ENCODE data around the gene SFN. TPM values are rescaled to one million over a fixed set of nuclear protein-coding genes. Genes with fewer than 3 reads are reported as not detected.
A peak's percentile ranks its signal among the peaks of the same experiment; 100 is the strongest.
"Not testable (repeated sequence)": the region's sequence is repeated elsewhere in the genome, so short reads cannot be mapped to it uniquely, and the experiment has no call there.

Gene SFN
- polyA plus RNA-seq, 1 donor from 2014 or later, result not detected

GRCh38 chr1:26873097-26873496 is 10.1 kb downstream of the SFN start:
- not testable (repeated sequence) for H3K27ac Mint-ChIP-seq, H3K9me3 Mint-ChIP-seq, H3K36me3 Mint-ChIP-seq, H3K27me3 Mint-ChIP-seq, H3K4me3 Mint-ChIP-seq, H3K4me1 Mint-ChIP-seq

- H3K9me3 Mint-ChIP-seq, result no peaks in the 10 kb centered on the region
- peaks cover 5% of the 10 kb centered on the region for H3K36me3 Mint-ChIP-seq
- H3K4me1 Mint-ChIP-seq, result peaks cover 2 to 5% (median 4%) of the 10 kb centered on the region in 3 donors
- H3K4me3 Mint-ChIP-seq, result no peak overlapping the region
- H3K27ac Mint-ChIP-seq, result peak overlapping the region in 1 of 3 donors; percentile 48
- H3K27me3 Mint-ChIP-seq, result no peaks in the 10 kb centered on the region
These were observed 11.9 kb downstream of the SFN start for GRCh38 chr1:26874896-26875295.

- H3K27ac Mint-ChIP-seq, result no peak overlapping the region
- peaks cover 5% of the 10 kb centered on the region for H3K36me3 Mint-ChIP-seq
- H3K4me1 Mint-ChIP-seq, result peaks cover 2 to 5% (median 4%) of the 10 kb centered on the region in 3 donors
- no peaks in the 10 kb centered on the region for H3K9me3 Mint-ChIP-seq
- no peak overlapping the region for H3K4me3 Mint-ChIP-seq
- H3K27me3 Mint-ChIP-seq, result no peaks in the 10 kb centered on the region
These were observed 14.4 kb downstream of the SFN start for GRCh38 chr1:26877326-26877725.

GRCh38 chr1:26879793-26880192 is 16.8 kb downstream of the SFN start:
- Mint-ChIP-seq H3K36me3 (peaks cover 7% of the 10 kb centered on the region), H3K27ac (no peak overlapping the region), H3K27me3 (no peaks in the 10 kb centered on the region), H3K9me3 (no peaks in the 10 kb centered on the region), H3K4me3 (peak overlapping the region in 1 of 4 donors; percentile 47), H3K4me1 (peaks cover 4 to 5% (median 5%) of the 10 kb centered on the region in 3 donors)

GRCh38 chr1:26881611-26882010 is 18.7 kb downstream of the SFN start:
- H3K36me3 Mint-ChIP-seq, H3K9me3 Mint-ChIP-seq, H3K4me1 Mint-ChIP-seq, H3K27me3 Mint-ChIP-seq, H3K27ac Mint-ChIP-seq, H3K4me3 Mint-ChIP-seq: not testable (repeated sequence)

GRCh38 chr1:26882696-26883463 is 19.9 kb downstream of the SFN start:
- Mint-ChIP-seq H3K27me3 (no peaks in the 10 kb centered on the region), H3K36me3 (peaks cover 4% of the 10 kb centered on the region), H3K27ac (peak overlapping the region in 1 of 3 donors; percentile 97), H3K9me3 (no peaks in the 10 kb centered on the region), H3K4me1 (peaks cover 3 to 8% (median 8%) of the 10 kb centered on the region in 3 donors), H3K4me3 (no peak overlapping the region)

- H3K27ac Mint-ChIP-seq, result peak overlapping the region in 1 of 3 donors; percentile 91
- no peaks in the 10 kb centered on the region for H3K9me3 Mint-ChIP-seq
- peaks cover 3% of the 10 kb centered on the region for H3K36me3 Mint-ChIP-seq
- peaks cover 12 to 26% (median 22%) of the 10 kb centered on the region in 3 donors for H3K4me1 Mint-ChIP-seq
- peak overlapping the region in 2 of 4 donors; percentile 60 to 96 for H3K4me3 Mint-ChIP-seq
- H3K27me3 Mint-ChIP-seq, result no peaks in the 10 kb centered on the region
These were observed 24.2 kb downstream of the SFN start for GRCh38 chr1:26887125-26887524.

GRCh38 chr1:26888231-26888630 is 25.3 kb downstream of the SFN start:
- Mint-ChIP-seq H3K36me3 (peaks cover 3% of the 10 kb centered on the region), H3K27ac (peak overlapping the region in 2 of 3 donors; percentile 10 to 84), H3K4me3 (peak overlapping the region; percentile 47 to 100 (median 94)), H3K4me1 (peaks cover 12 to 26% (median 22%) of the 10 kb centered on the region in 3 donors), H3K9me3 (no peaks in the 10 kb centered on the region), H3K27me3 (no peaks in the 10 kb centered on the region)

- H3K4me1 Mint-ChIP-seq, result peaks cover 12 to 24% (median 23%) of the 10 kb centered on the region in 3 donors
- H3K9me3 Mint-ChIP-seq, result no peaks in the 10 kb centered on the region
- peaks cover 4% of the 10 kb centered on the region for H3K36me3 Mint-ChIP-seq
- H3K4me3 Mint-ChIP-seq, result peak within 1 kb of the TSS; percentile 94 to 100 (median 96)
- H3K27ac Mint-ChIP-seq, result peak within 1 kb of the TSS; percentile 84 to 96 (median 90)
- H3K27me3 Mint-ChIP-seq, result no peaks in the 10 kb centered on the region
These were observed 26.9 kb downstream of the SFN start, which contains the start of gene GPN2 for GRCh38 chr1:26889551-26890466. TSS of gene GPN2 (minus strand) at chr1:26890283. CDS start at chr1:26890096, 187 bp downstream.

GRCh38 chr1:26890467-26890796 is 27.5 kb downstream of the SFN start:
- Mint-ChIP-seq H3K4me3 (peak overlapping the region; percentile 94 to 100 (median 96)), H3K27ac (peak overlapping the region; percentile 84 to 96 (median 90)), H3K27me3 (no peaks in the 10 kb centered on the region), H3K4me1 (peaks cover 12 to 26% (median 24%) of the 10 kb centered on the region in 3 donors), H3K9me3 (no peaks in the 10 kb centered on the region), H3K36me3 (peaks cover 4% of the 10 kb centered on the region)

GRCh38 chr1:26894263-26894662 is 31.3 kb downstream of the SFN start:
- Mint-ChIP-seq H3K4me1 (peaks cover 17 to 21% (median 17%) of the 10 kb centered on the region in 3 donors), H3K27me3 (no peaks in the 10 kb centered on the region), H3K36me3 (peaks cover 4% of the 10 kb centered on the region), H3K4me3 (peak overlapping the region in 1 of 4 donors; percentile 25), H3K9me3 (no peaks in the 10 kb centered on the region), H3K27ac (no peak overlapping the region)

GRCh38 chr1:26897351-26897750 is 34.4 kb downstream of the SFN start:
- Mint-ChIP-seq H3K36me3 (peaks cover 4% of the 10 kb centered on the region), H3K4me3 (peak overlapping the region in 1 of 4 donors; percentile 75), H3K27me3 (no peaks in the 10 kb centered on the region), H3K9me3 (no peaks in the 10 kb centered on the region), H3K4me1 (peaks cover 24 to 31% (median 25%) of the 10 kb centered on the region in 3 donors), H3K27ac (peak overlapping the region in 1 of 3 donors; percentile 64)

GRCh38 chr1:26900001-26900814 is 37.3 kb downstream of the SFN start, which contains the start of gene GPATCH3:
TSS of gene GPATCH3 (minus strand) at chr1:26900467. CDS start at chr1:26900442, 25 bp downstream.
- Mint-ChIP-seq H3K27me3 (no peaks in the 10 kb centered on the region), H3K36me3 (no peaks in the 10 kb centered on the region), H3K27ac (peak within 1 kb of the TSS; percentile 72 to 100 (median 99)), H3K4me3 (peak within 1 kb of the TSS; percentile 91 to 99 (median 98)), H3K9me3 (no peaks in the 10 kb centered on the region), H3K4me1 (peaks cover 18 to 32% (median 25%) of the 10 kb centered on the region in 3 donors)

GRCh38 chr1:26900815-26901511 is 38.0 kb downstream of the SFN start:
- H3K4me1 Mint-ChIP-seq, result peaks cover 18 to 30% (median 25%) of the 10 kb centered on the region in 3 donors
- peak overlapping the region; percentile 91 to 99 (median 98) for H3K4me3 Mint-ChIP-seq
- no peaks in the 10 kb centered on the region for H3K27me3 Mint-ChIP-seq
- H3K36me3 Mint-ChIP-seq, result no peaks in the 10 kb centered on the region
- no peaks in the 10 kb centered on the region for H3K9me3 Mint-ChIP-seq
- H3K27ac Mint-ChIP-seq, result peak overlapping the region; percentile 72 to 100 (median 99)
